Esophagus squamous epithelium (tissue), 4 donors: Measurements from ENCODE around the gene CD37.

ENCODE experiments used
- POLR2A ChIP-seq, 4 donors: fragments of 450-650 bp; IDR thresholded peaks; one replicate each; pipeline ENCODE4 v1.6.1; 2017; ENCODE audit warnings: antibody characterized with exemption in 4 of 4, mild to moderate bottlenecking in 4 of 4, moderate library complexity in 3 of 4
- TF ChIP-seq, protein P1 (sequence below), 6 experiments: fragments of 450-650 bp in 4 of 6; fragments of 200-600 bp in 2 of 6; sonication (generic) in 2 of 6; IDR thresholded peaks; one replicate each; pipeline ENCODE4 v1.5.1; 2016 to 2019; ENCODE audit warnings: antibody characterized with exemption in 6 of 6, mild to moderate bottlenecking in 4 of 6, moderate library complexity in 4 of 6

DNA sequence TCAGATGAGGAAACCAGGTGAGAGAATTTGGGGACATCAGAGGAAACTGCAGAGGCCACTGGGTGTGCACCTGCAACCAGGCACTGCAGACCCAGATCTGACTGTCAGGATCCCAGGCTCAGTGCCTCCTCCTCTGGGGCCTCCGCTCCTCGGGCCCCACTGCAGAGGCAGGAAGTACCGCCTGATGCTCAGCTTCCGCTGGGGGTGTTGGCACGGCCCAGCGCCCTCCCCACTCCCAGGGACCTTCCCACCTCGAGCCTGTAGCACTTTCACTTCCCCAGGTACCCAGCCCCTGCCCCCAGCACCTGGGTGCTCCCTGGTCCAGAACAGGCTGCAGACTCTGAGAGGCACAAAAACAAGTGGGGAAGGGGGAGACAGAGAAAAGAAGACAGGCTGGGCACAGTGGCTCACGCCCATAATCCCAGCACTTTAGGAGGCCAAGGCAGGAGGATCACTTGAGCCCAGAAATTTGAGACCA, 1.4 kb upstream of the CD37 start:
- TF ChIP-seq, protein P1, sequence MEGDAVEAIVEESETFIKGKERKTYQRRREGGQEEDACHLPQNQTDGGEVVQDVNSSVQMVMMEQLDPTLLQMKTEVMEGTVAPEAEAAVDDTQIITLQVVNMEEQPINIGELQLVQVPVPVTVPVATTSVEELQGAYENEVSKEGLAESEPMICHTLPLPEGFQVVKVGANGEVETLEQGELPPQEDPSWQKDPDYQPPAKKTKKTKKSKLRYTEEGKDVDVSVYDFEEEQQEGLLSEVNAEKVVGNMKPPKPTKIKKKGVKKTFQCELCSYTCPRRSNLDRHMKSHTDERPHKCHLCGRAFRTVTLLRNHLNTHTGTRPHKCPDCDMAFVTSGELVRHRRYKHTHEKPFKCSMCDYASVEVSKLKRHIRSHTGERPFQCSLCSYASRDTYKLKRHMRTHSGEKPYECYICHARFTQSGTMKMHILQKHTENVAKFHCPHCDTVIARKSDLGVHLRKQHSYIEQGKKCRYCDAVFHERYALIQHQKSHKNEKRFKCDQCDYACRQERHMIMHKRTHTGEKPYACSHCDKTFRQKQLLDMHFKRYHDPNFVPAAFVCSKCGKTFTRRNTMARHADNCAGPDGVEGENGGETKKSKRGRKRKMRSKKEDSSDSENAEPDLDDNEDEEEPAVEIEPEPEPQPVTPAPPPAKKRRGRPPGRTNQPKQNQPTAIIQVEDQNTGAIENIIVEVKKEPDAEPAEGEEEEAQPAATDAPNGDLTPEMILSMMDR (IDR thresholded peaks at IDR 0.05): no peak
- no peak for TF ChIP-seq POLR2A (IDR thresholded peaks at IDR 0.05)
